ENCODE results near the gene TP73.

The TP73 gene

DNA sequence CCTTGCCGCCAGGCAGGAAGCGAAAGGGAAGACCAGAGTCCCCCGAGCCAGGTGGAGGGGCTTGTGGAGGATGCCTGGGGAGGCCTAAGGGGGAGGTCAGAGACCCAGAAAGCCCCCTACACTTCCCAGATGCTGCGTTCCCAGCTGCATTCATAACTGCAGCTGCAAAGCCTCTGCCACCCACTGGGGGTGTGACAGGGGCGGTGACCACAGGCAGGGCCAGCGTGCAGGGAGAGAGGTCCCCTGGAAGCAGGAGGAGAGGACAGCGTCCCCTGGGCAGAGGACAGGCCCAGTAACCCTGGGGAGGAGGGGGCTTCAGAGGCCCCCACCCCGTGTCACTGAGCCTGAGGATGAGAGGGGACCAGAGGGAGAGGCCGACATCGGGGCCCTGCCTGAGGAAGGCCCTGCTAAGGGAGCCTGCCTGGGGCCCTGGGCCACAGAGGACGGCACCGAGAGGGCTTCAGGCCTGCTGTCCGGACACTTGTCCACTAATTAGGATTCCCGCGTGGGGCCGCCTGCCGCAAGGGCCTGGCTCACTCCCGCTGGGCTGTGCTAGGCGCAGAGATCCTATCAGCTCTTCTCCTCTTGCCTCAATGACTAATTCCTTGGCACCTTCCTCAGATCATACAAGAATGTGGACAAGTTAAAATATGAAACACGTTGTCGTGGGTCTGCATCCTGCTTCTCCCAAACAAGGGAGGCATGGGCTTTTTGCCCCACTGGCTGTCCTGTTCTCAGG, 50.8 kb downstream of the TP73 start:
- TF ChIP-seq, protein P1, sequence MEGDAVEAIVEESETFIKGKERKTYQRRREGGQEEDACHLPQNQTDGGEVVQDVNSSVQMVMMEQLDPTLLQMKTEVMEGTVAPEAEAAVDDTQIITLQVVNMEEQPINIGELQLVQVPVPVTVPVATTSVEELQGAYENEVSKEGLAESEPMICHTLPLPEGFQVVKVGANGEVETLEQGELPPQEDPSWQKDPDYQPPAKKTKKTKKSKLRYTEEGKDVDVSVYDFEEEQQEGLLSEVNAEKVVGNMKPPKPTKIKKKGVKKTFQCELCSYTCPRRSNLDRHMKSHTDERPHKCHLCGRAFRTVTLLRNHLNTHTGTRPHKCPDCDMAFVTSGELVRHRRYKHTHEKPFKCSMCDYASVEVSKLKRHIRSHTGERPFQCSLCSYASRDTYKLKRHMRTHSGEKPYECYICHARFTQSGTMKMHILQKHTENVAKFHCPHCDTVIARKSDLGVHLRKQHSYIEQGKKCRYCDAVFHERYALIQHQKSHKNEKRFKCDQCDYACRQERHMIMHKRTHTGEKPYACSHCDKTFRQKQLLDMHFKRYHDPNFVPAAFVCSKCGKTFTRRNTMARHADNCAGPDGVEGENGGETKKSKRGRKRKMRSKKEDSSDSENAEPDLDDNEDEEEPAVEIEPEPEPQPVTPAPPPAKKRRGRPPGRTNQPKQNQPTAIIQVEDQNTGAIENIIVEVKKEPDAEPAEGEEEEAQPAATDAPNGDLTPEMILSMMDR (conservative IDR thresholded peaks at IDR 0.05; ENCODE audit: low read depth, low read length): peak; percentile 13
- no peak overlapping the region for H3K4me3 ChIP-seq (ENCODE audit: low read depth, low read length)
- peak; percentile 63 for DNase-seq (ENCODE audit: low read depth)

DNA sequence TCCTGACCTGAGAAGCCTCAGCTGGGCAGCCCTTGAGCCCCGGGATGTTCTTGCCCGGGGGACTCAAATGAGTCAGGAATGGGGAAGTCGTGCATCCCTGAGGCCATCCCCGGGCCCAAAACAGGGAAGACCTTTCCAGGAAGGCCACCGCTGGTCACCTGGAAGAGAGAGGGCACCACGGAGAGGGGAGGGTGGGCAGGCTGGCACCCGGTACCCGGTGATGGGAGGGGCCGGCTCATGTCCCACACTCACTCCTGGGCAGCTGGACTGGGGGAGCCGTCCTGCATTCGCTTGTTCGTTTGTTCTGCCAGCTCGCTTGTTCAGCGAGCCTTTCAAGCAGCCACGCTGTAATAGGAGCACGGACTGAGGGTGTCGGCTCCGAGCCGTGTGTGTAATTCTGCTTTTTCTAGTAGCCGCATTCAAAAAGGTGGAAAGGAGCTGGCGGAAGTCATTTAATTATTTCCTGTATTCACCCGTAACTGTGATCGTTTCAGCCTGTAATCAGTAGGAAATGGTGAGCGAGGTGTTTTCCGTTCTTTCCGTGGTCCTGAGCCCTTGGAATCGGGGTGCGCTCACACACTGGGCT, 51.6 kb downstream of the TP73 start:
- no peak overlapping the region for H3K4me3 ChIP-seq (ENCODE audit: low read depth, low read length)
- no peak for DNase-seq (ENCODE audit: low read depth)
- TF ChIP-seq, protein P1 (conservative IDR thresholded peaks at IDR 0.05; ENCODE audit: low read depth, low read length): no peak

- TF ChIP-seq, protein P1 (conservative IDR thresholded peaks at IDR 0.05; ENCODE audit: low read depth, low read length): no peak
- DNase-seq (ENCODE audit: low read depth): no peak
These were observed 53.1 kb downstream of the TP73 start for GRCh38 chr1:3705341-3705950.

GRCh38 chr1:3706651-3707297, 54.5 kb downstream of the TP73 start:
- TF ChIP-seq, protein P1 (conservative IDR thresholded peaks at IDR 0.05; ENCODE audit: low read depth, low read length): no peak
- DNase-seq (ENCODE audit: low read depth): no peak
- H3K4me3 ChIP-seq (ENCODE audit: low read depth, low read length): no peak overlapping the region

More at GRCh38 chr1:3705341-3705950, 53.1 kb downstream of the TP73 start:
- no peak overlapping the region for H3K4me3 ChIP-seq (ENCODE audit: low read depth, low read length)

- no peak overlapping the region for H3K4me3 ChIP-seq (ENCODE audit: low read depth, low read length)
- TF ChIP-seq, protein P1 (conservative IDR thresholded peaks at IDR 0.05; ENCODE audit: low read depth, low read length): no peak
- DNase-seq (ENCODE audit: low read depth): no peak
These were observed 55.1 kb downstream of the TP73 start for GRCh38 chr1:3707298-3707938.

DNA sequence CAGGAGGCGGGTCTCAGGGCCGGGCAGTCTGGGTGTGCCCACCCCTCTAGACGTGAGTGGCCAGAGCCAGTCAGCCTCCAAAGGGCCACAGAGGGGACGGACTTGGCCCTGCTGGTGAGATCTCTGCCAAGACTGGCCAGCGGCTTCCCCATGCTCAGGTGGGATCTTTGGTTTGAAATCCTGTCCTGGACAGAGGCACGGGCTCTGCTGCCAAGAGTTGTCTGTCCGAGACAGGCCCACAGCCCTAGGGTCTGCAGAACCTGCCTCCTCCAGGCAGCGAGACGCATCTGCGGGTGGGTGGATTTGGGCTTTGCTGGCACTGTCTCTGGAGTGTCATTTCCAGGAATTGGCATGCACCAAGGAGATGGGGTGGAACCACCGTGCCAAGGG, 55.6 kb downstream of the TP73 start:
- no peak for DNase-seq (ENCODE audit: low read depth)
- H3K4me3 ChIP-seq (ENCODE audit: low read depth, low read length): no peak overlapping the region
- TF ChIP-seq, protein P1 (conservative IDR thresholded peaks at IDR 0.05; ENCODE audit: low read depth, low read length): no peak
